Endothelial cell of umbilical vein (primary cell): ENCODE data around the gene RGS21. TPM values are rescaled to one million over a fixed set of nuclear protein-coding genes. Genes with fewer than 3 reads are reported as not detected.

ENCODE experiments used
- BruUV-seq: library from RNA; stranded (reverse); fragments of 400-500 nt; replicated peaks from 2 replicates; lab custom pipeline; 2021; lab: Mats Ljungman, UMichigan
- CTCF ChIA-PET: fragments of 300-600, 350-600 bp; sonication (Branson Sonifier 250); formaldehyde crosslinking; loops from one replicate; lab custom pipeline; 2021; ENCODE audit warnings: antibody characterized with exemption, inconsistent platforms; lab: Charles Lee
- POLR2A ChIA-PET: fragments of 300-600, 350-600 bp; sonication (Branson Sonifier 250); formaldehyde crosslinking; loops from one replicate; lab custom pipeline; 2021; ENCODE audit warnings: antibody characterized with exemption, inconsistent platforms; lab: Charles Lee
- DNase-seq: peaks from one replicate; pipeline ENCODE4 v3.0.0-alpha.2; 2011; ENCODE audit warnings: low read depth, low spot score
- FAIRE-seq: peaks from 2 replicates; lab custom pipeline; 2011; peaks lifted over from hg19 to GRCh38; lab: Jason Lieb, UNC
- H2AFZ ChIP-seq: 2 replicates; pipeline ENCODE4 v1.6.0; 2012; ENCODE audit warnings: low read depth, low read length, control low read depth, inconsistent platforms
- H3K27ac ChIP-seq: 2 replicates; pipeline ENCODE4 v1.5.1; 2011; ENCODE audit warnings: low read depth, mild to moderate bottlenecking, control low read depth, low read length, moderate library complexity; ENCODE audit not compliant: insufficient read depth
- H3K27me3 ChIP-seq, 2 experiments: 2 replicates each; pipeline versions ENCODE4 v1.6.0 to v1.6.1; 2011; ENCODE audit warnings: low read length in 2 of 2, mixed read lengths in 1 of 2; ENCODE audit not compliant: control insufficient read depth in 2 of 2, insufficient read depth in 2 of 2
- H3K36me3 ChIP-seq, 2 experiments: 2 replicates in 1 of 2; 3 replicates in 1 of 2; pipeline ENCODE4 v1.5.1; 2011; ENCODE audit warnings: low read length in 2 of 2, mild to moderate bottlenecking in 1 of 2, moderate library complexity in 1 of 2; ENCODE audit not compliant: control insufficient read depth in 2 of 2, insufficient read depth in 2 of 2; ENCODE audit errors: extremely low read depth in 1 of 2
- H3K4me1 ChIP-seq: 3 replicates; pipeline ENCODE4 v1.5.1; 2011; ENCODE audit warnings: mild to moderate bottlenecking, low read length; ENCODE audit not compliant: control insufficient read depth, insufficient read depth; ENCODE audit errors: extremely low read depth
- H3K4me2 ChIP-seq: 2 replicates; pipeline ENCODE4 v1.6.1; 2011; ENCODE audit warnings: low read length, control low read depth, mixed read lengths; ENCODE audit not compliant: insufficient read depth
- H3K4me3 ChIP-seq, 3 experiments: fragments of 200-600 bp in 1 of 3; sonication (generic), shearing (Covaris generic) in 1 of 3; replicated peaks in 1 of 3; 2 replicates each; pipeline ENCODE4 v1.5.1; 2011 to 2016; ENCODE audit warnings: control low read depth in 3 of 3, low read length in 3 of 3, mild to moderate bottlenecking in 2 of 3, inconsistent platforms in 1 of 3, low read depth in 1 of 3, moderate library complexity in 1 of 3; ENCODE audit not compliant: insufficient read depth in 1 of 3
- H3K79me2 ChIP-seq: 2 replicates; pipeline ENCODE4 v1.6.0; 2012; ENCODE audit warnings: low read length, inconsistent platforms; ENCODE audit not compliant: control insufficient read depth, insufficient read depth
- H3K9ac ChIP-seq: replicated peaks from 2 replicates; pipeline ENCODE3; 2011; ENCODE audit warnings: low read length, control low read depth; ENCODE audit not compliant: insufficient read depth; ENCODE audit errors: extremely low read depth
- H3K9me1 ChIP-seq: replicated peaks from 3 replicates; pipeline ENCODE4 v1.6.0; 2011; ENCODE audit warnings: mild to moderate bottlenecking, low read length; ENCODE audit not compliant: control insufficient read depth, insufficient read depth; ENCODE audit errors: extremely low read depth
- H3K9me3 ChIP-seq: replicated peaks from 2 replicates; pipeline ENCODE4 v1.5.1; 2012; ENCODE audit warnings: low read length, inconsistent platforms; ENCODE audit not compliant: control insufficient read depth, insufficient read depth
- H4K20me1 ChIP-seq: replicated peaks from 2 replicates; pipeline ENCODE3; 2011; ENCODE audit warnings: mild to moderate bottlenecking, low read length; ENCODE audit not compliant: control insufficient read depth, insufficient read depth; ENCODE audit errors: extremely low read depth
- CTCF ChIP-seq, 2 donors: IDR thresholded peaks; 1 replicate in 1 of 2; 2 replicates in 1 of 2; pipeline ENCODE4 v1.5.1; 2011; ENCODE audit warnings: low read length in 2 of 2, mild to moderate bottlenecking in 2 of 2, moderate library complexity in 2 of 2, control low read depth in 1 of 2, inconsistent platforms in 1 of 2, low read depth in 1 of 2; ENCODE audit not compliant: insufficient read depth in 1 of 2; ENCODE audit errors: extremely low read depth in 1 of 2
- FOS ChIP-seq: IDR thresholded peaks from 2 replicates; pipeline ENCODE4 v1.6.1; 2011; ENCODE audit warnings: mild to moderate bottlenecking, low read length, moderate library complexity, borderline replicate concordance; ENCODE audit not compliant: insufficient read depth
- GATA2 ChIP-seq: IDR thresholded peaks from 2 replicates; pipeline ENCODE4 v1.7.0; 2011; ENCODE audit warnings: low read depth, mild to moderate bottlenecking, moderate library complexity, mixed read lengths, low read length; ENCODE audit not compliant: insufficient read length, insufficient read depth
- JUN ChIP-seq: IDR thresholded peaks from 2 replicates; pipeline ENCODE4 v1.6.1; 2011; ENCODE audit warnings: borderline replicate concordance, low read depth; ENCODE audit not compliant: insufficient read length, insufficient read depth
- MAX ChIP-seq: IDR thresholded peaks from 2 replicates; pipeline ENCODE4 v1.6.1; 2011; ENCODE audit not compliant: insufficient read depth, insufficient read length
- MYC ChIP-seq: IDR thresholded peaks from one replicate; pipeline ENCODE4 v1.6.1; 2011; ENCODE audit warnings: mild to moderate bottlenecking, low read depth, low read length
- POLR2A ChIP-seq: IDR thresholded peaks from 2 replicates; pipeline ENCODE4 v1.6.1; 2012; ENCODE audit warnings: low read depth, mild to moderate bottlenecking, control low read depth, low read length
- POLR2AphosphoS5 ChIP-seq: IDR thresholded peaks from 2 replicates; pipeline ENCODE4 v1.6.1; 2012; ENCODE audit warnings: low read depth, mild to moderate bottlenecking, control low read depth, low read length, moderate library complexity; ENCODE audit not compliant: insufficient read depth
- dilution Hi-C: fragments of 300-500 bp; cut with MboI; formaldehyde crosslinking; loops from one replicate; pipeline ENCODE4 v1.15.0; 2019; ENCODE audit warnings: low sequenced_read_pairs; ENCODE audit not compliant: extremely low pct_ligation_motif_present
- intact Hi-C: fragments of 100-400 bp; cut with micrococcal nuclease; formaldehyde crosslinking; loops from one replicate; pipeline ENCODE4 v1.10.0; 2022
- polyA plus RNA-seq, 4 experiments: library from polyadenylated mRNA; depleted of rRNA in 3 of 4; stranded (reverse) in 3 of 4; unstranded in 1 of 4; fragments of >200 nt; gene quantifications; 2 replicates each; pipeline versions ENCODE4 v1.2.1 to v1.2.3, GENCODE V29; 2011 to 2012; ENCODE audit warnings: missing spikeins in 1 of 4
- total RNA-seq: library from RNA; stranded (reverse); gene quantifications from 2 replicates; pipeline ENCODE4 v1.2.3, GENCODE V29; 2021

RGS21 gene
- total and polyA plus RNA-seq, 2 donors (not counting 3 experiments of a cell fraction or from before 2014, with no cell fraction given) = not detected

GRCh38 chr1:192357924-192358323 is 41.1 kb downstream of the RGS21 start:
- H3K4me3 ChIP-seq = no peak overlapping the region
- no peaks in the 10 kb centered on the region for H3K79me2 ChIP-seq
- no peak overlapping the region for H2AFZ ChIP-seq
- H3K4me2 ChIP-seq = no peak overlapping the region
- dilution Hi-C loops (no loop called here), intact Hi-C loops (no loop called here)
- TF ChIP-seq CTCF (IDR thresholded peaks at IDR 0.05; ENCODE audit: extremely low read depth in 1 of 2, insufficient read depth in 1 of 2, low read depth in 1 of 2, low read length in 2 of 2) = no peak
- no peak for TF ChIP-seq MYC
- TF ChIP-seq POLR2A = no peak
- TF ChIP-seq MAX = no peak
- TF ChIP-seq POLR2AphosphoS5 = no peak
- no peak for TF ChIP-seq GATA2
- no peak for TF ChIP-seq JUN
- no peak for TF ChIP-seq FOS
- no TSS peak for BruUV-seq
- no peak overlapping the region for H3K9ac ChIP-seq
- ChIA-PET CTCF (no interaction called here), POLR2A (no interaction called here)
- H3K9me1 ChIP-seq = no peaks in the 10 kb centered on the region
- H3K4me1 ChIP-seq = peaks cover 4% of the 10 kb centered on the region
- no peak for DNase-seq
- no peak for FAIRE-seq
- no peaks in the 10 kb centered on the region for H3K36me3 ChIP-seq
- H3K9me3 ChIP-seq = no peaks in the 10 kb centered on the region
- no peaks in the 10 kb centered on the region for H4K20me1 ChIP-seq
- H3K27me3 ChIP-seq = no peaks in the 10 kb centered on the region
- no peak overlapping the region for H3K27ac ChIP-seq
